Endothelial cell (in vitro differentiated cells): ENCODE data around the gene GATAD2A. TPM values are rescaled to one million over a fixed set of nuclear protein-coding genes. Genes with fewer than 3 reads are reported as not detected.

Experiments used
- DNase-seq: peaks from one replicate; pipeline ENCODE4 v3.0.0; 2021; ENCODE audit warnings: low spot score
- H3K27ac Mint-ChIP-seq: one replicate; pipeline ENCODE4 v1.8.0; 2021; ENCODE audit warnings: mixed read lengths, inconsistent platforms; ENCODE audit not compliant: unreplicated experiment
- H3K27me3 Mint-ChIP-seq: one replicate; pipeline ENCODE4 v1.8.0; 2021; ENCODE audit warnings: mild to moderate bottlenecking, moderate library complexity, mixed read lengths, inconsistent platforms; ENCODE audit not compliant: unreplicated experiment
- H3K36me3 Mint-ChIP-seq: one replicate; pipeline ENCODE4 v1.8.0; 2021; ENCODE audit warnings: mild to moderate bottlenecking, low read depth, mixed read lengths, inconsistent platforms; ENCODE audit not compliant: unreplicated experiment
- H3K4me1 Mint-ChIP-seq: one replicate; pipeline ENCODE4 v1.8.0; 2021; ENCODE audit warnings: mild to moderate bottlenecking, mixed read lengths, inconsistent platforms; ENCODE audit not compliant: unreplicated experiment
- H3K4me3 Mint-ChIP-seq: one replicate; pipeline ENCODE4 v1.8.0; 2021; ENCODE audit warnings: mild to moderate bottlenecking, mixed read lengths, inconsistent platforms; ENCODE audit not compliant: unreplicated experiment
- H3K9me3 Mint-ChIP-seq: one replicate; pipeline ENCODE4 v1.8.0; 2021; ENCODE audit warnings: mixed read lengths, inconsistent platforms; ENCODE audit not compliant: unreplicated experiment
- CTCF ChIP-seq: fragments of 200-600 bp; sonication (generic); IDR thresholded peaks from one replicate; pipeline ENCODE4 v1.5.0; 2021; ENCODE audit warnings: antibody characterized with exemption; ENCODE audit not compliant: unreplicated experiment
- total RNA-seq: library from RNA; stranded (reverse); fragmentation: NEBNext Ultra II Directional; extraction: Animal tissue kit (Norgen Biotek cat#: 25700); gene quantifications from one replicate; pipeline ENCODE4 v1.2.1, GENCODE V29; 2021; ENCODE audit not compliant: unreplicated experiment

Gene GATAD2A
- total RNA-seq, 1 donor from 2014 or later: 150 TPM

- H3K36me3 Mint-ChIP-seq: peaks cover 5% of the 10 kb centered on the region
- DNase-seq: no peak
- no peak for TF ChIP-seq CTCF
- peaks cover 6% of the 10 kb centered on the region for H3K27me3 Mint-ChIP-seq
- H3K4me3 Mint-ChIP-seq: no peak overlapping the region
- no peaks in the 10 kb centered on the region for H3K9me3 Mint-ChIP-seq
- H3K27ac Mint-ChIP-seq: no peak overlapping the region
- peaks cover 16% of the 10 kb centered on the region for H3K4me1 Mint-ChIP-seq
Measured at GRCh38 chr19:19362075-19362474, 43.4 kb upstream of the GATAD2A start.

- no peaks in the 10 kb centered on the region for H3K9me3 Mint-ChIP-seq
Measured at GRCh38 chr19:19366434-19367396, 38.8 kb upstream of the GATAD2A start.

GRCh38 chr19:19368087-19368486 lies 37.4 kb upstream of the GATAD2A start:
- H3K36me3 Mint-ChIP-seq: no peaks in the 10 kb centered on the region
- H3K9me3 Mint-ChIP-seq: no peaks in the 10 kb centered on the region
- TF ChIP-seq CTCF: no peak
- H3K27ac Mint-ChIP-seq: no peak overlapping the region
- no peak for DNase-seq
- H3K4me1 Mint-ChIP-seq: peaks cover 5% of the 10 kb centered on the region
- no peak overlapping the region for H3K4me3 Mint-ChIP-seq
- H3K27me3 Mint-ChIP-seq: peaks cover 4% of the 10 kb centered on the region

More at GRCh38 chr19:19366434-19367396, 38.8 kb upstream of the GATAD2A start:
- Mint-ChIP-seq H3K27me3 (peaks cover 2% of the 10 kb centered on the region), H3K4me3 (no peak overlapping the region), H3K27ac (peak overlapping the region; percentile 31), H3K36me3 (no peaks in the 10 kb centered on the region), H3K4me1 (peaks cover 5% of the 10 kb centered on the region)
- TF ChIP-seq CTCF: peak; percentile 86
- peak; percentile 72 for DNase-seq

GRCh38 chr19:19371059-19371458 lies 34.4 kb upstream of the GATAD2A start:
- Mint-ChIP-seq H3K9me3 (no peaks in the 10 kb centered on the region), H3K27ac (no peak overlapping the region), H3K27me3 (peaks cover 3% of the 10 kb centered on the region), H3K4me1 (no peaks in the 10 kb centered on the region), H3K36me3 (no peaks in the 10 kb centered on the region), H3K4me3 (no peak overlapping the region)
- DNase-seq: no peak
- no peak for TF ChIP-seq CTCF
